GM12878 (cell line): ENCODE measurements around the gene MYLK3. TPM values are rescaled to one million over a fixed set of nuclear protein-coding genes. Genes with fewer than 3 reads are reported as not detected.

Source experiments
- ATAC-seq: fragments of 200-7000 bp; cut with Tn5 transposase; 3 replicates; pipeline ENCODE4 v1.9.1; 2020; ENCODE audit warnings: mild to moderate bottlenecking, moderate library complexity
- Bru-seq: library from RNA; stranded (reverse); fragments of 400-500 nt; gene quantifications from one replicate; lab custom pipeline; 2021; lab: Mats Ljungman, UMichigan
- BruChase-seq, 2 experiments: library from RNA; stranded (reverse); fragments of 400-500 nt; gene quantifications; one replicate each; lab custom pipeline; 2021; lab: Mats Ljungman, UMichigan
- BruUV-seq: library from RNA; stranded (reverse); fragments of 400-500 nt; replicated peaks from 2 replicates; lab custom pipeline; 2021; lab: Mats Ljungman, UMichigan
- CTCF ChIA-PET: fragments of 300-600 bp; sonication (Branson Sonifier 250); formaldehyde crosslinking; extraction: SDS; loops from one replicate; lab custom pipeline; 2021; ENCODE audit warnings: inconsistent platforms; lab: Yijun Ruan, JAX
- POLR2A ChIA-PET: fragments of 350-600 bp; formaldehyde crosslinking; extraction: SDS; loops from one replicate; lab custom pipeline; 2021; ENCODE audit warnings: inconsistent platforms; lab: Charles Lee
- RAD21 ChIA-PET: fragments of 300-600 bp; sonication (Branson Sonifier 250); formaldehyde crosslinking; loops from one replicate; lab custom pipeline; 2023; ENCODE audit warnings: antibody characterized with exemption; ENCODE audit not compliant: unreplicated experiment; lab: Charles Lee
- SMC1A ChIA-PET: fragments of 300-600 bp; sonication (Branson Sonifier 250); formaldehyde crosslinking; loops from one replicate; lab custom pipeline; 2023; ENCODE audit not compliant: unreplicated experiment, uncharacterized antibody; lab: Charles Lee
- DNase-seq: peaks from one replicate; pipeline ENCODE4 v3.0.0-alpha.2; 2011; ENCODE audit warnings: low read depth, low spot score
- FAIRE-seq: peaks from 3 replicates; lab custom pipeline; 2011; peaks lifted over from hg19 to GRCh38; lab: Jason Lieb, UNC
- H2AFZ ChIP-seq: 2 replicates; pipeline ENCODE4 v1.6.0; 2011; ENCODE audit warnings: low read depth, low read length, control low read depth; ENCODE audit not compliant: control insufficient read depth
- H3K27ac ChIP-seq: 2 replicates; pipeline ENCODE4 v1.5.1; 2011; ENCODE audit warnings: control low read depth; ENCODE audit not compliant: control insufficient read depth, insufficient read depth
- H3K27me3 ChIP-seq, 2 experiments: replicated peaks in 1 of 2; 2 replicates each; pipeline versions ENCODE4 v1.6.0 to v1.6.1; 2011; ENCODE audit warnings: low read length in 1 of 2; ENCODE audit not compliant: control insufficient read depth in 2 of 2, insufficient read depth in 2 of 2
- H3K36me3 ChIP-seq, 2 experiments: 2 replicates each; pipeline ENCODE4 v1.5.1; 2011; ENCODE audit warnings: low read length in 1 of 2; ENCODE audit not compliant: control insufficient read depth in 2 of 2, insufficient read depth in 2 of 2
- H3K4me1 ChIP-seq: 2 replicates; pipeline ENCODE4 v1.6.1; 2011; ENCODE audit warnings: mild to moderate bottlenecking, low read length, moderate library complexity, mixed read lengths; ENCODE audit not compliant: control insufficient read depth, insufficient read depth
- H3K4me2 ChIP-seq: 2 replicates; pipeline ENCODE4 v1.6.0; 2011; ENCODE audit warnings: control low read depth; ENCODE audit not compliant: control insufficient read depth, insufficient read depth
- H3K4me3 ChIP-seq: fragments of 200-600 bp; sonication (generic); 2 replicates; pipeline ENCODE4 v1.5.1; 2016
- H3K79me2 ChIP-seq: 2 replicates; pipeline ENCODE4 v1.6.0; 2011; ENCODE audit warnings: low read length; ENCODE audit not compliant: control insufficient read depth, insufficient read depth
- H3K9ac ChIP-seq: 2 replicates; pipeline ENCODE4 v1.8.0; 2011; ENCODE audit warnings: low read length, control low read depth, mixed read lengths; ENCODE audit not compliant: control insufficient read depth, insufficient read depth
- H3K9me3 ChIP-seq: replicated peaks from 3 replicates; pipeline ENCODE4 v1.5.1; 2011; ENCODE audit warnings: mild to moderate bottlenecking, low read length; ENCODE audit not compliant: control insufficient read depth, insufficient read depth
- H4K20me1 ChIP-seq: 2 replicates; pipeline ENCODE4 v1.6.0; 2011; ENCODE audit not compliant: control insufficient read depth, insufficient read depth
- CHD1 ChIP-seq: IDR thresholded peaks from 2 replicates; pipeline ENCODE4 v1.6.1; 2012; ENCODE audit warnings: low read depth, low read length, improper control_type of control experiment
- ETV6 ChIP-seq, 2 experiments: fragments of 450-650 bp in 1 of 2; IDR thresholded peaks in 1 of 2; conservative IDR thresholded peaks in 1 of 2; 2 replicates each; pipeline ENCODE4 v1.6.1; 2014; ENCODE audit warnings: antibody characterized with exemption in 1 of 2, borderline replicate concordance in 1 of 2, low read depth in 1 of 2, mild to moderate bottlenecking in 1 of 2, moderate library complexity in 1 of 2
- POLR2A ChIP-seq: IDR thresholded peaks from 2 replicates; pipeline ENCODE4 v1.6.1; 2011; ENCODE audit warnings: low read depth, mild to moderate bottlenecking, low read length
- SUZ12 ChIP-seq: fragments of 200-600 bp; sonication (generic); IDR thresholded peaks from one replicate; pipeline ENCODE4 v1.6.1; 2018; ENCODE audit warnings: antibody characterized with exemption, mild to moderate bottlenecking; ENCODE audit not compliant: unreplicated experiment
- TCF12 ChIP-seq: IDR thresholded peaks from 2 replicates; pipeline ENCODE4 v1.6.1; 2011; ENCODE audit warnings: low read depth, mild to moderate bottlenecking, low read length
- ZBED1 ChIP-seq: IDR thresholded peaks from 2 replicates; pipeline ENCODE4 v1.6.1; 2016; ENCODE audit warnings: borderline replicate concordance
- ZZZ3 ChIP-seq: IDR thresholded peaks from 2 replicates; pipeline ENCODE4 v1.6.1; 2011; ENCODE audit warnings: low read depth; ENCODE audit not compliant: control insufficient read depth, insufficient read length
- WGBS: methylation state at CpG from one replicate; pipeline ENCODE4 v1.1.6; 2016; ENCODE audit warnings: low lambda C conversion rate; ENCODE audit not compliant: insufficient replicate concordance, insufficient coverage; ENCODE audit errors: missing lambda C conversion rate; 5-methylcytosine and 5-hydroxymethylcytosine counted together
- in situ Hi-C: fragments of 300-500 bp; cut with MboI; formaldehyde crosslinking; loops from 9 replicates; pipeline ENCODE4 v1.14.3; 2018; ENCODE audit warnings: mixed read lengths
- intact Hi-C: fragments of 100-400 bp; cut with micrococcal nuclease; formaldehyde crosslinking; loops from one replicate; pipeline ENCODE4 v1.14.2; 2022; ENCODE audit not compliant: unreplicated experiment
- long read RNA-seq, 2 experiments: library from polyadenylated mRNA; unstranded; transcript quantifications; one replicate each; pipeline ENCODE4 v2.0.0, GENCODE V29; 2019 to 2020
- polyA minus RNA-seq, 3 experiments: library from RNA; depleted of rRNA, polyadenylated mRNA; stranded (reverse); fragments of >200 nt; gene quantifications; 2 replicates each; pipeline ENCODE4 v1.2.3, GENCODE V29; 2011
- polyA plus RNA-seq, 11 experiments: library from polyadenylated mRNA; depleted of rRNA in 4 of 11; unstranded in 6 of 11; stranded (reverse) in 5 of 11; fragments of >200 nt; fragmentation: Nextera tagmentation in 4 of 11; fragmentation: Illumina TruSeq in 1 of 11; extraction: Ambion mirVana in 4 of 11; extraction: Trizol in 1 of 11; gene quantifications; 1 replicate in 1 of 11; 2 replicates in 10 of 11; pipeline versions ENCODE4 v1.2.1 to v1.2.3, GENCODE V29; 2011 to 2016; ENCODE audit warnings: inconsistent platforms in 2 of 11, missing spikeins in 2 of 11, low read depth in 1 of 11
- total RNA-seq, 4 experiments: library from RNA; depleted of rRNA in 3 of 4; stranded (reverse); fragments of >200 nt in 3 of 4; fragmentation: Illumina TruSeq in 1 of 4; extraction: Trizol in 1 of 4; gene quantifications; 2 replicates each; pipeline versions ENCODE4 v1.2.1 to v1.2.3, GENCODE V29; 2013 to 2021
- TF ChIP-seq, protein P1 (sequence below): fragments of 450-650 bp; IDR thresholded peaks from 2 replicates; pipeline ENCODE4 v1.6.1; 2014; ENCODE audit warnings: mild to moderate bottlenecking
- TF ChIP-seq, protein P2 (sequence below): IDR thresholded peaks from 2 replicates; pipeline ENCODE4 v1.6.1; 2012; ENCODE audit warnings: low read depth, low read length, improper control_type of control experiment
- TF ChIP-seq, protein P3 (sequence below): IDR thresholded peaks from 2 replicates; pipeline ENCODE4 v1.6.1; 2011; ENCODE audit warnings: borderline replicate concordance, low read depth, mild to moderate bottlenecking, moderate library complexity, low read length; ENCODE audit not compliant: insufficient read depth, poor library complexity, severe bottlenecking
- TF ChIP-seq, protein P4 (sequence below): fragments of 450-650 bp; IDR thresholded peaks from 2 replicates; pipeline ENCODE4 v1.6.1; 2017; ENCODE audit warnings: mild to moderate bottlenecking

MYLK3 gene
- 1.7 and 1.9 TPM in 2 replicates for total RNA-seq (2013; cell fraction: nucleolus; rRNA removed)
- total RNA-seq (2014; rRNA removed) (0.27 and 0.28 TPM in 2 replicates), total RNA-seq (2014; rRNA removed; fragmentation: Illumina TruSeq; extraction: Trizol) (0.14 and 0.27 TPM in 2 replicates), total RNA-seq (2021) (0.37 and 0.46 TPM in 2 replicates), polyA plus RNA-seq (2011; rRNA removed) (0.15 and 0.20 TPM in 2 replicates), polyA plus RNA-seq (2014; fragmentation: Illumina TruSeq; extraction: Trizol) (0.12 and 0.14 TPM in 2 replicates), polyA plus RNA-seq (2014; fragmentation: Nextera tagmentation; extraction: Ambion mirVana) (under 1 TPM; 0.02 to 0.05 TPM), polyA plus RNA-seq (2014; rRNA removed) (0.17 and 0.37 TPM in 2 replicates), polyA plus RNA-seq (2016; fragmentation: Nextera tagmentation; extraction: Ambion mirVana) (under 1 TPM; 0.18 to 0.21 TPM), polyA minus RNA-seq (2011; rRNA and poly(A)+ RNA removed) (0.62 and 0.66 TPM in 2 replicates), Bru-seq, nascent RNA (percentile 28 among the genes with signal in this experiment), BruChase-seq, experiment 1, labeled RNA remaining after a 6-hour chase (percentile 32 among the genes with signal in this experiment), BruChase-seq, experiment 2, labeled RNA remaining after a 2-hour chase (percentile 36 among the genes with signal in this experiment)
- 0.12 TPM for polyA plus RNA-seq (2011; ENCODE audit: low read depth)
- polyA plus RNA-seq (2011; cell fraction: cytosol; rRNA removed) = 0.17 and 0.18 TPM in 2 replicates
- polyA plus RNA-seq (2011; cell fraction: nucleus; rRNA removed) = 0.15 and 0.20 TPM in 2 replicates
- 0.32 and 0.45 TPM in 2 replicates for polyA plus RNA-seq (2012)
- polyA minus RNA-seq (2011; cell fraction: cytosol; rRNA and poly(A)+ RNA removed) = 0.40 TPM in 1 of 2 replicates, not detected in the other
- polyA minus RNA-seq (2011; cell fraction: nucleus; rRNA and poly(A)+ RNA removed) = 1.1 TPM in 2 replicates
- long read RNA-seq, experiment 1 = 0 reads
- long read RNA-seq, experiment 2, partial matches to known transcripts = 0 of 2 reads
- long read RNA-seq, experiment 2, other reads (novel, unspliced or antisense) = 2 of 2 reads

DNA sequence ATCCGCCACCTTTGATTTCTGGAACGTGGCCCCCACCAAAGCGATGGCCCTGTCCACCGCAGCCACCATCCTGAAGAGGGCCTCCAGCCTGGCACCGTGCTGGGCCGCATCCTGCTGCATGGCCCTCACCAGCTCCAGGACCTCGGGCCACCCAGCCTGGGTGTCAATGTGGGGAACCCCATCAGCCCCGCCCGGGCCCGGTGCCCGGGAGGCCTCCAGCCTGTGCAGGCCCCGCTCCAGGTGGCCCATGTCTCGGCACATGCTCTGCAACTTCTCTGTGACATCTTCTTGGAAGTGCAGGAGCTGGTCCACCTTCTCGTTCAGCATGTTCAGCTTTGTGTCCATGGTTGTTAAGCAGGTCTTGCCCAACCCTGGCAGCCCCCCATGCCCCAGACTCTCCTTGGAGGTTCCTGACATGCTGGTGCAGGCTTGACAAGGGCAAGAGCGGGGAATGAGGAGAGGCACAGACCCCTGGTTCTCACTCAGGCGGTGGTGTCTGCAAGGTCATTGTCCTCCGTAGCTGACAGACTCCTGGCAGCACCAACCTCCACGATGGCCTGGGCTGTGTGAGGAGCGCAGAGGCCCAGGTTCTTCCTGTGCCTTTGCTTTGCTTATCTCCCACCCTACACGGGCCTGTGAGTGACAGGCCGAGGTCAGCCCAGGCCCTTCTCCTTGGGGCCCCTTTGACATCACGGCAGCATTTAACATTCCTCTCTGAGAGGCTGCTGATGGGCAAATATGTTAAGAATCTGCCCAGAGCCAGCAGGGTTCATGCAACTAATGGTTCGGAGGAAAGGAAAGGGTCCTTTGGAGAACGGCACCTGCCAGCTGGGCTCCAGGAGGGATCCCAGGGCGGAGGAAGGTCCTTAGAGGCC, at the start of gene MYLK3:
Gene MYLK3 (minus strand): TSS at position 568 of the 875 bp plus-strand sequence. CDS start 151 bp downstream, at position 417.
- intact Hi-C loops = no loop called here
- SMC1A ChIA-PET = no interaction called here
- H3K9me3 ChIP-seq = no peaks in the 10 kb centered on the region
- no peaks in the 10 kb centered on the region for H4K20me1 ChIP-seq
- in situ Hi-C loops = no loop called here
- DNase-seq (no peak), ATAC-seq (no peak), FAIRE-seq (no peak)
- peak within 1 kb of the TSS; percentile 56 for H2AFZ ChIP-seq
- no peak within 1 kb of the TSS for H3K4me2 ChIP-seq
- H3K9ac ChIP-seq = no peak within 1 kb of the TSS
- peaks cover 19% of the 10 kb centered on the region for H3K4me1 ChIP-seq
- no peak within 1 kb of the TSS for H3K27ac ChIP-seq
- RAD21 ChIA-PET = no interaction called here
- POLR2A ChIA-PET = no interaction called here
- BruUV-seq = no TSS peak
- no peak within 1 kb of the TSS for H3K4me3 ChIP-seq
- no peaks in the 10 kb centered on the region for H3K27me3 ChIP-seq
- H3K79me2 ChIP-seq = no peaks in the 10 kb centered on the region
- 88% methylated on average over 25 of the region's 25 CpGs for WGBS
- CTCF ChIA-PET = interaction anchor here (2.2 kb wide), 1 partner anchor 53 kb away, joined by 7 read pairs; no protein-coding TSS in a partner anchor
- no peaks in the 10 kb centered on the region for H3K36me3 ChIP-seq
- TF ChIP-seq, protein P1, sequence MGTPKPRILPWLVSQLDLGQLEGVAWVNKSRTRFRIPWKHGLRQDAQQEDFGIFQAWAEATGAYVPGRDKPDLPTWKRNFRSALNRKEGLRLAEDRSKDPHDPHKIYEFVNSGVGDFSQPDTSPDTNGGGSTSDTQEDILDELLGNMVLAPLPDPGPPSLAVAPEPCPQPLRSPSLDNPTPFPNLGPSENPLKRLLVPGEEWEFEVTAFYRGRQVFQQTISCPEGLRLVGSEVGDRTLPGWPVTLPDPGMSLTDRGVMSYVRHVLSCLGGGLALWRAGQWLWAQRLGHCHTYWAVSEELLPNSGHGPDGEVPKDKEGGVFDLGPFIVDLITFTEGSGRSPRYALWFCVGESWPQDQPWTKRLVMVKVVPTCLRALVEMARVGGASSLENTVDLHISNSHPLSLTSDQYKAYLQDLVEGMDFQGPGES = no peak
- no peak for TF ChIP-seq POLR2A
- TF ChIP-seq ZBED1 = no peak
- TF ChIP-seq, protein P2, sequence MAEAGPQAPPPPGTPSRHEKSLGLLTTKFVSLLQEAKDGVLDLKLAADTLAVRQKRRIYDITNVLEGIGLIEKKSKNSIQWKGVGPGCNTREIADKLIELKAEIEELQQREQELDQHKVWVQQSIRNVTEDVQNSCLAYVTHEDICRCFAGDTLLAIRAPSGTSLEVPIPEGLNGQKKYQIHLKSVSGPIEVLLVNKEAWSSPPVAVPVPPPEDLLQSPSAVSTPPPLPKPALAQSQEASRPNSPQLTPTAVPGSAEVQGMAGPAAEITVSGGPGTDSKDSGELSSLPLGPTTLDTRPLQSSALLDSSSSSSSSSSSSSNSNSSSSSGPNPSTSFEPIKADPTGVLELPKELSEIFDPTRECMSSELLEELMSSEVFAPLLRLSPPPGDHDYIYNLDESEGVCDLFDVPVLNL = no peak
- TF ChIP-seq, protein P3, sequence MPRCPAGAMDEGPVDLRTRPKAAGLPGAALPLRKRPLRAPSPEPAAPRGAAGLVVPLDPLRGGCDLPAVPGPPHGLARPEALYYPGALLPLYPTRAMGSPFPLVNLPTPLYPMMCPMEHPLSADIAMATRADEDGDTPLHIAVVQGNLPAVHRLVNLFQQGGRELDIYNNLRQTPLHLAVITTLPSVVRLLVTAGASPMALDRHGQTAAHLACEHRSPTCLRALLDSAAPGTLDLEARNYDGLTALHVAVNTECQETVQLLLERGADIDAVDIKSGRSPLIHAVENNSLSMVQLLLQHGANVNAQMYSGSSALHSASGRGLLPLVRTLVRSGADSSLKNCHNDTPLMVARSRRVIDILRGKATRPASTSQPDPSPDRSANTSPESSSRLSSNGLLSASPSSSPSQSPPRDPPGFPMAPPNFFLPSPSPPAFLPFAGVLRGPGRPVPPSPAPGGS = no peak
- TF ChIP-seq, protein P4, sequence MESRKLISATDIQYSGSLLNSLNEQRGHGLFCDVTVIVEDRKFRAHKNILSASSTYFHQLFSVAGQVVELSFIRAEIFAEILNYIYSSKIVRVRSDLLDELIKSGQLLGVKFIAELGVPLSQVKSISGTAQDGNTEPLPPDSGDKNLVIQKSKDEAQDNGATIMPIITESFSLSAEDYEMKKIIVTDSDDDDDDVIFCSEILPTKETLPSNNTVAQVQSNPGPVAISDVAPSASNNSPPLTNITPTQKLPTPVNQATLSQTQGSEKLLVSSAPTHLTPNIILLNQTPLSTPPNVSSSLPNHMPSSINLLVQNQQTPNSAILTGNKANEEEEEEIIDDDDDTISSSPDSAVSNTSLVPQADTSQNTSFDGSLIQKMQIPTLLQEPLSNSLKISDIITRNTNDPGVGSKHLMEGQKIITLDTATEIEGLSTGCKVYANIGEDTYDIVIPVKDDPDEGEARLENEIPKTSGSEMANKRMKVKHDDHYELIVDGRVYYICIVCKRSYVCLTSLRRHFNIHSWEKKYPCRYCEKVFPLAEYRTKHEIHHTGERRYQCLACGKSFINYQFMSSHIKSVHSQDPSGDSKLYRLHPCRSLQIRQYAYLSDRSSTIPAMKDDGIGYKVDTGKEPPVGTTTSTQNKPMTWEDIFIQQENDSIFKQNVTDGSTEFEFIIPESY = no peak
- TF ChIP-seq ETV6 (conservative IDR thresholded peaks at IDR 0.05 in 1 of 2, IDR thresholded peaks at IDR 0.05 in 1 of 2; ENCODE audit: borderline replicate concordance in 1 of 2, low read depth in 1 of 2) = no peak
- no peak for TF ChIP-seq SUZ12
- no peak for TF ChIP-seq TCF12
- TF ChIP-seq CHD1 = no peak
- no peak for TF ChIP-seq ZZZ3
